Uterus (tissue), 4 donors: ENCODE results near the gene LENG9. TPM values are rescaled to one million over a fixed set of nuclear protein-coding genes. Genes with fewer than 3 reads are reported as not detected.
"Not testable (repeated sequence)": the region's sequence is repeated elsewhere in the genome, so short reads cannot be mapped to it uniquely, and the experiment has no call there.

Experiments used
- DNase-seq, 2 donors: peaks; one replicate each; pipeline ENCODE4 v3.0.0-alpha.2; 2019 to 2020
- H3K27ac ChIP-seq, 2 donors: fragments of 200-600 bp; sonication (generic); 1 replicate in 1 of 2; 2 replicates in 1 of 2; pipeline ENCODE4 v1.5.1; 2016 to 2018
- H3K27me3 ChIP-seq, 2 donors: fragments of 200-600 bp; sonication (generic); one replicate each; pipeline ENCODE4 v1.5.1; 2018 to 2019; ENCODE audit warnings: control low read depth in 1 of 2
- H3K36me3 ChIP-seq, 2 donors: fragments of 200-600 bp; sonication (generic); one replicate each; pipeline ENCODE4 v1.5.1; 2019; ENCODE audit warnings: control low read depth in 1 of 2
- H3K4me1 ChIP-seq, 2 donors: fragments of 200-600 bp; sonication (generic); one replicate each; pipeline ENCODE4 v1.5.1; 2018 to 2019; ENCODE audit warnings: control low read depth in 1 of 2
- H3K4me3 ChIP-seq, 2 donors: fragments of 200-600 bp; sonication (generic); 1 replicate in 1 of 2; 2 replicates in 1 of 2; pipeline ENCODE4 v1.5.1; 2018 to 2019; ENCODE audit warnings: mild to moderate bottlenecking in 1 of 2
- H3K9me3 ChIP-seq, 2 donors: fragments of 200-600 bp; sonication (generic); one replicate each; pipeline ENCODE4 v1.5.1; 2019; ENCODE audit warnings: control low read depth in 1 of 2
- CTCF ChIP-seq, 4 experiments: fragments of 200-600 bp in 2 of 4; fragments of 450-650 bp in 2 of 4; sonication (generic) in 2 of 4; IDR thresholded peaks; one replicate each; pipeline ENCODE4 v1.5.1; 2016 to 2019; ENCODE audit warnings: antibody characterized with exemption in 4 of 4, mild to moderate bottlenecking in 2 of 4, moderate library complexity in 1 of 4
- POLR2A ChIP-seq, 2 donors: fragments of 450-650 bp; IDR thresholded peaks; one replicate each; pipeline ENCODE4 v1.6.1; 2016; ENCODE audit warnings: antibody characterized with exemption in 2 of 2, mild to moderate bottlenecking in 1 of 2, moderate library complexity in 1 of 2
- intact Hi-C: fragments of 100-400 bp; cut with DNase I; formaldehyde crosslinking; loops from one replicate; pipeline ENCODE4 v1.15.1; 2023; ENCODE audit warnings: low total_unique reads
- total RNA-seq, 4 donors: library from RNA; depleted of rRNA in 3 of 4; stranded (reverse); fragments of >200 nt in 3 of 4; gene quantifications; one replicate each; pipeline versions ENCODE4 v1.1.0 to v1.2.4, GENCODE V29; 2014 to 2023
- donor health status: DM: yes; HTN: yes; CAD: no.

The LENG9 gene
- total RNA-seq, 4 donors from 2014 or later, result 3.7 to 7.1 (median 3.8) TPM; not detected in 1

- no peak within 1 kb of the TSS for H3K4me3 ChIP-seq
- H3K36me3 ChIP-seq, result no peaks in the 10 kb centered on the region
- no peak for TF ChIP-seq CTCF (IDR thresholded peaks at IDR 0.05)
- TF ChIP-seq POLR2A (IDR thresholded peaks at IDR 0.05), result no peak
- DNase-seq, result no peak
- H3K27ac ChIP-seq, result no peak within 1 kb of the TSS
- H3K27me3 ChIP-seq, result no peaks in the 10 kb centered on the region
- H3K9me3 ChIP-seq, result no peaks in the 10 kb centered on the region
- intact Hi-C loops, result no loop called here
- no peaks in the 10 kb centered on the region for H3K4me1 ChIP-seq
Observed at GRCh38 chr19:54502518-54503048, 39.0 kb upstream of the LENG9 start, which contains the start of gene LAIR2. Gene LAIR2 (plus strand): TSS chr19:54502831. CDS start chr19:54502919, 88 bp downstream.

GRCh38 chr19:54498451-54498772 is 34.8 kb upstream of the LENG9 start:
- H3K36me3 ChIP-seq, H3K27me3 ChIP-seq, H3K27ac ChIP-seq, H3K4me1 ChIP-seq, intact Hi-C loops, DNase-seq, H3K4me3 ChIP-seq, H3K9me3 ChIP-seq: not testable (repeated sequence)

- DNase-seq, H3K4me3 ChIP-seq, H3K36me3 ChIP-seq, H3K27ac ChIP-seq, H3K4me1 ChIP-seq, H3K27me3 ChIP-seq, H3K9me3 ChIP-seq, intact Hi-C loops: not testable (repeated sequence)
Observed at GRCh38 chr19:54497747-54498450, 34.3 kb upstream of the LENG9 start.

GRCh38 chr19:54495284-54495683 is 31.7 kb upstream of the LENG9 start:
- intact Hi-C loops, H3K4me1 ChIP-seq, DNase-seq, H3K36me3 ChIP-seq, H3K27me3 ChIP-seq, H3K9me3 ChIP-seq, H3K27ac ChIP-seq, H3K4me3 ChIP-seq: not testable (repeated sequence)

- Histone ChIP-seq H3K4me3 (no peak overlapping the region), H3K27me3 (no peaks in the 10 kb centered on the region), H3K36me3 (no peaks in the 10 kb centered on the region), H3K4me1 (no peaks in the 10 kb centered on the region), H3K9me3 (no peaks in the 10 kb centered on the region), H3K27ac (no peak overlapping the region)
- intact Hi-C loops, result no loop called here
- no peak for TF ChIP-seq POLR2A (IDR thresholded peaks at IDR 0.05)
- no peak for TF ChIP-seq CTCF (IDR thresholded peaks at IDR 0.05)
- DNase-seq, result no peak
Observed at GRCh38 chr19:54493967-54494585, 30.5 kb upstream of the LENG9 start.

GRCh38 chr19:54493056-54493455 is 29.5 kb upstream of the LENG9 start:
- H3K4me1 ChIP-seq, H3K27ac ChIP-seq, H3K27me3 ChIP-seq, intact Hi-C loops, DNase-seq, H3K9me3 ChIP-seq, H3K4me3 ChIP-seq, H3K36me3 ChIP-seq: not testable (repeated sequence)

- no peaks in the 10 kb centered on the region for H3K4me1 ChIP-seq
- no peak for DNase-seq
- H3K27me3 ChIP-seq, result no peaks in the 10 kb centered on the region
- H3K4me3 ChIP-seq, result no peak overlapping the region
- intact Hi-C loops, result no loop called here
- no peak for TF ChIP-seq CTCF (IDR thresholded peaks at IDR 0.05)
- no peaks in the 10 kb centered on the region for H3K9me3 ChIP-seq
- H3K27ac ChIP-seq, result no peak overlapping the region
- H3K36me3 ChIP-seq, result no peaks in the 10 kb centered on the region
Observed at GRCh38 chr19:54492568-54492967, 29.0 kb upstream of the LENG9 start.
